ENCODE data around the gene L1CAM. TPM values are rescaled to one million over a fixed set of nuclear protein-coding genes. Genes with fewer than 3 reads are reported as not detected.

The L1CAM gene
- total and polyA plus RNA-seq, 2 of the 8 experiments (the other 6 are each of a cell fraction or from before 2014, with no cell fraction given), result 11.0 to 43.0 TPM

- Histone ChIP-seq H3K9me3 (ENCODE audit: insufficient read depth in 2 of 2, low read depth in 1 of 2, low read length in 1 of 2) (no peaks in the 10 kb centered on the region), H2BK20ac (ENCODE audit: low read length) (no peak overlapping the region; the same call in 1 of the 2 replicates), H4K20me1 (replicated peaks in 1 of 2; ENCODE audit: control insufficient read depth in 1 of 2, insufficient read depth in 2 of 2, low read length in 2 of 2) (peaks cover 0 to 4% of the 10 kb centered on the region in 2 experiments), H3K4ac (replicated peaks; ENCODE audit: insufficient read length, low read depth, low read length) (no peak overlapping the region), H2BK12ac (ENCODE audit: low read depth, low read length) (no peak overlapping the region; the same call in 1 of the 2 replicates), H3K14ac (ENCODE audit: insufficient read length) (no peak overlapping the region), H3K23me2 (ENCODE audit: low read depth, low read length) (peaks cover 3% of the 10 kb centered on the region; the same call in 1 of the 2 replicates), H3K4me3 (ENCODE audit: extremely low read depth in 1 of 4, insufficient read depth in 2 of 4, low read depth in 3 of 4, low read length in 4 of 4) (no peak overlapping the region), H4K5ac (ENCODE audit: insufficient read length, low read depth, low read length) (no peak overlapping the region), H3K23ac (ENCODE audit: insufficient read length) (no peak overlapping the region), H3K9ac (replicated peaks in 1 of 4; ENCODE audit: extremely low read depth in 1 of 4, low read depth in 3 of 4, low read length in 3 of 4) (no peak overlapping the region), H3K27me3 (replicated peaks in 1 of 4; ENCODE audit: control insufficient read depth in 3 of 4, extremely low read depth in 1 of 4, insufficient read depth in 3 of 4, low read length in 3 of 4) (no peaks in the 10 kb centered on the region), H4K91ac (replicated peaks; ENCODE audit: insufficient read length, low read length) (no peak overlapping the region), H2BK5ac (ENCODE audit: low read depth, low read length) (0 out of 2 replicates have a peak overlapping the region, but pooled peaks have one; percentile 44), H3K4me1 (replicated peaks in 1 of 4; ENCODE audit: control insufficient read depth in 3 of 4, insufficient read depth in 4 of 4, low read length in 3 of 4) (peaks cover 0 to 12% (median 0%) of the 10 kb centered on the region in 4 experiments; a peak in 1 of 7 replicates), H2BK15ac (ENCODE audit: low read length) (peak overlapping the region; percentile 5; the same call in 1 of the 2 replicates), H3K27ac (ENCODE audit: low read depth, low read length) (no peak overlapping the region), H2AK5ac (ENCODE audit: low read depth, low read length) (no peak overlapping the region), H2BK120ac (replicated peaks; ENCODE audit: low read depth, low read length) (no peak overlapping the region), H3K36me3 (ENCODE audit: control insufficient read depth in 2 of 4, insufficient read depth in 4 of 4, low read length in 3 of 4) (no peaks in the 10 kb centered on the region), H3K4me2 (ENCODE audit: insufficient read depth in 1 of 2, low read depth in 2 of 2, low read length in 2 of 2) (no peak overlapping the region), H3K56ac (replicated peaks; ENCODE audit: insufficient read length, low read depth, low read length) (no peak overlapping the region), H3K79me1 (ENCODE audit: low read depth, low read length) (no peaks in the 10 kb centered on the region), H4K8ac (ENCODE audit: extremely low read depth, insufficient read depth, low read length) (no peak overlapping the region), H3K79me2 (ENCODE audit: control insufficient read depth in 1 of 2, insufficient read depth in 2 of 2, low read length in 2 of 2) (no peaks in the 10 kb centered on the region), H3K18ac (ENCODE audit: extremely low read depth, low read length) (no peak overlapping the region; the same call in 1 of the 2 replicates), H2AFZ (ENCODE audit: low read length) (no peak overlapping the region)
- DNase-seq (ENCODE audit: low read depth in 1 of 2, low spot score in 2 of 2) (no peak), FAIRE-seq (no peak)
- CTCF ChIA-PET (ENCODE audit: partially characterized antibody), result interaction anchor here (1.1 kb wide), 1 partner anchor 22 kb away, joined by 3 read pairs; no protein-coding TSS in a partner anchor
- POLR2A ChIA-PET (ENCODE audit: partially characterized antibody), result interaction anchor here (1.1 kb wide), 1 partner anchor 20 kb away, joined by 3 read pairs; no protein-coding TSS in a partner anchor
- WGBS, 2 experiments (ENCODE audit: extremely low coverage in 1 of 2, insufficient coverage in 1 of 2, insufficient read length in 1 of 2, insufficient replicate concordance in 2 of 2, low coverage in 1 of 2, low lambda C conversion rate in 2 of 2, missing lambda C conversion rate in 1 of 2), result 85% methylated on average over 11 of the region's 18 CpGs; no CpG with 5 or more reads in 1 of the 2 experiments
- no peak for TF ChIP-seq RNF2 (IDR thresholded peaks at IDR 0.05; ENCODE audit: borderline replicate concordance, low read depth, low read length, missing control alignments, poor library complexity, severe bottlenecking)
- peak; percentile 26; the same call in 1 of the 2 replicates for TF ChIP-seq POLR2AphosphoS5 (IDR thresholded peaks at IDR 0.05; ENCODE audit: low read depth, low read length)
- no peak for TF ChIP-seq PHF8 (conservative IDR thresholded peaks at IDR 0.05; ENCODE audit: low read depth, low read length)
Observed at GRCh38 chrX:153903238-153903980, 17.4 kb upstream of the L1CAM start.
